GM12874 (cell line): ENCODE measurements around the gene DTNA.

ENCODE experiments used
- TF ChIP-seq, protein P1 (sequence below): IDR thresholded peaks from 2 replicates; pipeline ENCODE4 v1.5.1; 2011; ENCODE audit warnings: low read depth, mild to moderate bottlenecking, control low read depth, low read length, moderate library complexity; ENCODE audit not compliant: insufficient read depth

The DTNA gene

DNA sequence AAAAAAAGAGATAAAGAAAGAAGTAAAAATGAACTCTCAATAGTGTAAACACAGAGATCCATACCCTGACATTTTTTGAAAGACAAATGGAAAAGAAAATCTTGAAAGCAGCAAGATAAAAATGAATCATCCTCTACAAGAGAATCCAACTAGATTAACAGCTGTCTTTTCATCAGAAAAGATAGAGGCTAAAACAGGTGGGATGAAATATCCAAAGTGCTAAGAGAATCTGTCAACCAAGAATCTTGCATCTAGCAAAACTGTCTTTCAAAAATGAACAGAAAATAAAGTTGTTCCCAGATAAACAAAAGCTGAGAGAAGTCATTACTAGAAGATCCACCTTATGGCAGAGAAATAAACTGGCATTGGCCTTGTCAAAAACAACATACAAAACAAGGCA is 213.8 kb downstream of the DTNA start:
- TF ChIP-seq, protein P1, sequence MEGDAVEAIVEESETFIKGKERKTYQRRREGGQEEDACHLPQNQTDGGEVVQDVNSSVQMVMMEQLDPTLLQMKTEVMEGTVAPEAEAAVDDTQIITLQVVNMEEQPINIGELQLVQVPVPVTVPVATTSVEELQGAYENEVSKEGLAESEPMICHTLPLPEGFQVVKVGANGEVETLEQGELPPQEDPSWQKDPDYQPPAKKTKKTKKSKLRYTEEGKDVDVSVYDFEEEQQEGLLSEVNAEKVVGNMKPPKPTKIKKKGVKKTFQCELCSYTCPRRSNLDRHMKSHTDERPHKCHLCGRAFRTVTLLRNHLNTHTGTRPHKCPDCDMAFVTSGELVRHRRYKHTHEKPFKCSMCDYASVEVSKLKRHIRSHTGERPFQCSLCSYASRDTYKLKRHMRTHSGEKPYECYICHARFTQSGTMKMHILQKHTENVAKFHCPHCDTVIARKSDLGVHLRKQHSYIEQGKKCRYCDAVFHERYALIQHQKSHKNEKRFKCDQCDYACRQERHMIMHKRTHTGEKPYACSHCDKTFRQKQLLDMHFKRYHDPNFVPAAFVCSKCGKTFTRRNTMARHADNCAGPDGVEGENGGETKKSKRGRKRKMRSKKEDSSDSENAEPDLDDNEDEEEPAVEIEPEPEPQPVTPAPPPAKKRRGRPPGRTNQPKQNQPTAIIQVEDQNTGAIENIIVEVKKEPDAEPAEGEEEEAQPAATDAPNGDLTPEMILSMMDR = no peak

GRCh38 chr18:34926683-34927082 is 216.6 kb downstream of the DTNA start:
- TF ChIP-seq, protein P1 = no peak

- TF ChIP-seq, protein P1 = no peak
Observed at GRCh38 chr18:34928088-34928753, 218.1 kb downstream of the DTNA start.

GRCh38 chr18:34928754-34929335 is 218.7 kb downstream of the DTNA start:
- TF ChIP-seq, protein P1 = no peak

DNA sequence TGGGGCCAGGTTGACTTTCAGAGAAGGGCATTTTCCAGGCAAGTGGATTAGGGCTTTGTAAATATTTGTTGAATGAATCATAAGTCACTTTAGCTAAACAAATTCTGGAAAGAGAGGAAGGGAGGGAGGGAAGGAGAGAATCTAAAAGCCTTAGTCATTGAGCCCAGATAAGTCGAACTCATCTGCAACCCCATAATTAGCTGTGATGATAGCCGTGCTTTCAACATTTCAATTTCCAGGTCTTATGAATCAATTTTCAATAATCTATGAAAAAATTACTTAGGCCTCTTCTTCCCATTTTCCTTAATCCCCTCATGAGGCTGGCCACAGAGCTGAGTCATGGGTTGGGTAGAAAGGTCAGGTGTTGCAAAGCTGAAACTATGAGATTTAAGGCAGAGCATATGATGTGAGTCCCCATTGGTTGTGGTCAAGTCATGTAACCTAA is 219.3 kb downstream of the DTNA start:
- TF ChIP-seq, protein P1 = no peak

DNA sequence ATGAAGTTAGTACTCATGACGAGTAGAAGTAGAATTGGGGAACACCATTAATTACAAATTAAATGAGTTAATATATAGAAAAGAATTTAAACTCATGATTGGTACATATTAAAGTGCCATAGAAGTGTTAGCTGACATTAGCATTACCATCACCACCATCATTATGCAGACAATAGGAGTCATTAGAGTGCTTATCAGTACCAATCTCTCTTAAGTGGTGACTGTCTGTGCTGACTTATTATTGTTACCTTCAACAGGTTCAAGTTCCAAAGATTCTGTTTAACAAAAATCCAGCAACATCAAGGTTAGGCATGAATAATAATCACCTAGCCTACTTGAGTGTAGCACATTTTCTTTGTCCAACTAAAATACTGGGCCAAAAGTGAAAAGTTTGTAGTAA is 222.3 kb downstream of the DTNA start:
- TF ChIP-seq, protein P1 = no peak

GRCh38 chr18:34932792-34933466 is 222.8 kb downstream of the DTNA start:
- TF ChIP-seq, protein P1 = no peak
